Activated CD4-positive, alpha-beta T cell treated with anti-CD3 and anti-CD28 coated beads, Interleukin-2, amount 10 ng/mL, durations not matched to agents 7 days and 5 days (primary cell): ENCODE measurements around the gene GNB1L. TPM values are rescaled to one million over a fixed set of nuclear protein-coding genes. Genes with fewer than 3 reads are reported as not detected.

ENCODE experiments used
- CTCF ChIA-PET: fragments of 350-600 bp; sonication (Branson Sonifier 250); formaldehyde crosslinking; loops from one replicate; lab custom pipeline; 2021; ENCODE audit warnings: antibody characterized with exemption; lab: Charles Lee
- POLR2A ChIA-PET: fragments of 350-600 bp; sonication (Branson Sonifier 250); formaldehyde crosslinking; loops from one replicate; lab custom pipeline; 2021; ENCODE audit warnings: antibody characterized with exemption; lab: Charles Lee
- DNase-seq: peaks from one replicate; pipeline ENCODE4 v3.0.0-alpha.2; 2020
- H3K27ac Mint-ChIP-seq: one replicate; pipeline ENCODE4 v1.8.0; 2021; ENCODE audit warnings: mild to moderate bottlenecking, moderate library complexity, mixed read lengths
- H3K27me3 Mint-ChIP-seq: one replicate; pipeline ENCODE4 v1.8.0; 2021; ENCODE audit warnings: mixed read lengths
- H3K36me3 Mint-ChIP-seq: one replicate; pipeline ENCODE4 v1.8.0; 2021; ENCODE audit warnings: low read depth, mixed read lengths
- H3K4me1 Mint-ChIP-seq: one replicate; pipeline ENCODE4 v1.8.0; 2021; ENCODE audit warnings: mixed read lengths
- H3K4me3 Mint-ChIP-seq: one replicate; pipeline ENCODE4 v1.8.0; 2021; ENCODE audit warnings: mild to moderate bottlenecking, moderate library complexity, mixed read lengths
- H3K9me3 Mint-ChIP-seq: one replicate; pipeline ENCODE4 v1.8.0; 2021; ENCODE audit warnings: mixed read lengths
- total RNA-seq, 2 experiments: library from RNA; stranded (reverse); gene quantifications; one replicate each; pipeline ENCODE4 v1.2.3, GENCODE V29; 2021

Gene GNB1L
- total RNA-seq, 2 experiments from 2014 or later, result 5.3 to 7.3 TPM

DNA sequence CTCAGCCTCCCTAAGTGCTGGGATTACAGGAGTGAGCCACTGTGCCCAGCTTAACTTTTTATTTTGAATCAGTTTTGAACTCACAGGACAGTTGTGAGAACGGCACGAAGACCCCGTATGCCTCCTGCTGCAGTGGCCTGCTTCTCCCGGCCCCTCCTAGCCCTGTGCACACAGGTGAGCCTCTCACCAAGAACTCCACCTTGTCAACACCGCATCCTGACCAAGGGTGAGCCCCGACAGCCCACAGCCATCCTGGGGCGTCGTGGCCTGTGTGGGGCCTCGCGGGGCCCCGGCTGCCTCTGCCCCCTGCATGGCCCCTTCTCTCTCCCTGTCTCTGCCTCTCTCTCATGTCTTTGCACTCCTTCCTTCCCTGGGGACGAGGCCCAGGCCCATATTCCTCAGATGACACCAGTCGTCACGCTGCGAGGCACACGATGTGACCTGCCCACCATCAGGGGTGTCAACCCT is 38.8 kb downstream of the GNB1L start:
- H3K36me3 Mint-ChIP-seq, result no peaks in the 10 kb centered on the region
- CTCF ChIA-PET, result no interaction called here
- no peak for DNase-seq
- peaks cover 6% of the 10 kb centered on the region for H3K4me1 Mint-ChIP-seq
- POLR2A ChIA-PET, result no interaction called here
- H3K27ac Mint-ChIP-seq, result no peak overlapping the region
- H3K4me3 Mint-ChIP-seq, result no peak overlapping the region
- H3K27me3 Mint-ChIP-seq, result no peaks in the 10 kb centered on the region
- H3K9me3 Mint-ChIP-seq, result no peaks in the 10 kb centered on the region

- no peaks in the 10 kb centered on the region for H3K36me3 Mint-ChIP-seq
- no peak overlapping the region for H3K4me3 Mint-ChIP-seq
- no peaks in the 10 kb centered on the region for H3K27me3 Mint-ChIP-seq
- CTCF ChIA-PET, result no interaction called here
- H3K4me1 Mint-ChIP-seq, result peaks cover 9% of the 10 kb centered on the region
- DNase-seq, result no peak
- no peak overlapping the region for H3K27ac Mint-ChIP-seq
- POLR2A ChIA-PET, result no interaction called here
- no peaks in the 10 kb centered on the region for H3K9me3 Mint-ChIP-seq
These were observed 39.4 kb downstream of the GNB1L start for GRCh38 chr22:19815093-19815822.

DNA sequence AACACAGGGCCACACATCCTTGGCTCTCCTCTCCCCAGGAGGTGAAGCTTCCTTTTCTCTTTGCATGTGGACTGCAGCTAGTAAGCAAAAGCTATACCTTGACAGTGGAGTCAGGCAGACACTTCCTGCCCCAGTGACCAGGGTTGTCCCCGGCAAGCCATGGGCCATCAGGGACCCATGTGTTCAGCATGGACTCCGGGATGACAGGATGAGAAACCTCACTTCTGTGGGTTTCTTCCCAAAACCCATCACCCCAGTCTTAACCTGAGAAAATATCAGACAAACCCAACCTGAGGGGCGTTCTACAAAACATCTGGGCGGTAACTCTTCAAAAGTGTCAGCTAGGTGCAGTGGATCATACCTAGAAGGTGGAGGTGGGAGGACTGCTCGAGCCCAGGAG is 40.2 kb downstream of the GNB1L start:
- Mint-ChIP-seq H3K9me3 (no peaks in the 10 kb centered on the region), H3K27ac (no peak overlapping the region), H3K36me3 (no peaks in the 10 kb centered on the region), H3K4me3 (no peak overlapping the region), H3K27me3 (no peaks in the 10 kb centered on the region), H3K4me1 (peaks cover 10% of the 10 kb centered on the region)
- ChIA-PET POLR2A (no interaction called here), CTCF (no interaction called here)
- no peak for DNase-seq

DNA sequence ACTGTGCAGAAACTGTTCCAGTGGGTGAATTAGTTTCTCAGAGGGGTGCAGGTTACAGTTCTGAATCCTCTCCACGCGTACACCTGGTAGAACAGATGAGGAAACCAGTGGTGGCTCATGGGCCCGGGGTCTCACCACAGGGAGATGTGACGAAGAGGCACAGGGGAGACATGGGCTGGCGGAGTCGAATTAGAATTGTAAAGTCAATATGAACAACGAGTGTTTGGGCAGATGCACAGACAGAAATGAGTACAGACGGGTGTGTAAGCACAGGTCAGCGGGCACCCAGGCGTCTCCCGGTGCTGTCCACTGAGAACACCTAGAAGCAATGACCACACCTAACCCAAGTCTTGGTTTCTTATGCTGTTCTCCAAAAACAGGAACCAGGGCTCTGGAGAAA is 41.8 kb downstream of the GNB1L start:
- DNase-seq, result no peak
- no peaks in the 10 kb centered on the region for H3K9me3 Mint-ChIP-seq
- no peaks in the 10 kb centered on the region for H3K27me3 Mint-ChIP-seq
- CTCF ChIA-PET, result no interaction called here
- H3K27ac Mint-ChIP-seq, result no peak overlapping the region
- no peaks in the 10 kb centered on the region for H3K36me3 Mint-ChIP-seq
- peaks cover 10% of the 10 kb centered on the region for H3K4me1 Mint-ChIP-seq
- POLR2A ChIA-PET, result no interaction called here
- no peak overlapping the region for H3K4me3 Mint-ChIP-seq

DNA sequence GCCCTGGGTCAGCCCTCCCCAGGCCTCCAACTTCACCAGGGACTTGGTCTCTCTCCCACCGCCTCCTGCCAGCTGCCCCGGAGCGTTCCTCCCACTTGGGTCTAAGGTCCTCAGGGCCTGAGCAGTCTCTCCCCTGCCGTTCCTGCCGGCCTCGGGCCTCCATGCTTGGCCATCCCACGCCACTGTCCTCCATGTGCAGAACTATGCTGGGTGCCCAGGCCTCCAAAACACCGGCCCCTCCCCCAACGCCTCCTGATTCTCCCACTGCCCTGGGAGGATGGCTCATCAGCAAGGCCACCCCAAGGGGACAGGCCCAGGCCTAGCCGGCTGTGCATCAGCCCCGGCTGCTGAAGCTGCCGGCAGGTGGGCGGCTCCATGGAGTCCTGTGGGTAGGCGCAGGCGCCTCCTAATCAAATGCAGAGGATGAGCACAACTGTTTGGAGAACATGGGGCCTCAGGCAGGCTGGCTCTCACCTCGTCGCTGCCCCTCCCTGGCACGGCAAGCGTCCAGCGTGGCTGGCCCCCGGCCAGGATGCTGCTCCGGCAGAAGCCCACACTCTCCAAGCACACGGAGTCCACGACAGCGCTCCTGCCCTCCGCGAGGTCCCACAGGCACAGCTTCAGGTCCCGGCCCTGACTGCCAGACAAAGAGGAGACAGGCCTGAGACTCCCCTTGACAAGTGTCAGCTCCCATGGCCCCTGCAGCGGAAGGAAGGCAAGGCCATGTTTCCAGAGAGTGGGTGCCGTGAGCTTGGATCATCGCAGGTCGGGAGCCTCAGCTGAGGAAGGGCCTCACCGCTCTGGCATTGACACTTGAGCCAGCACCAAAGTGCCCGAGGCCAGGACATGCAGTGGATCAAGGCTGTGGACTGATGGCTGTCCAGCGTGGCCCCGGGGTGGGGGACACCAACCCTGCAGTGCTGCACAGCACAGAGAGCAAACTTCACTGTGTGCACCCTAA is 42.6 kb downstream of the GNB1L start:
- H3K36me3 Mint-ChIP-seq, result no peaks in the 10 kb centered on the region

GRCh38 chr22:19811211-19811621 is 43.5 kb downstream of the GNB1L start:
- H3K4me3 Mint-ChIP-seq, result no peak overlapping the region
- no peaks in the 10 kb centered on the region for H3K36me3 Mint-ChIP-seq
- H3K4me1 Mint-ChIP-seq, result peaks cover 15% of the 10 kb centered on the region
- H3K27me3 Mint-ChIP-seq, result no peaks in the 10 kb centered on the region
- no peaks in the 10 kb centered on the region for H3K9me3 Mint-ChIP-seq
- no peak overlapping the region for H3K27ac Mint-ChIP-seq
- CTCF ChIA-PET, result interaction anchor here (1.3 kb wide), 2 partner anchors 55 to 99 kb away, joined by 3 read pairs; no protein-coding TSS in a partner anchor
- POLR2A ChIA-PET, result no interaction called here
- DNase-seq, result no peak

More for the DNA sequence above, 42.6 kb downstream of the GNB1L start:
- H3K4me1 Mint-ChIP-seq, result peaks cover 10% of the 10 kb centered on the region
- ChIA-PET CTCF (interaction anchor here (1.3 kb wide), 2 partner anchors 56 to 98 kb away, joined by 3 read pairs; no protein-coding TSS in a partner anchor), POLR2A (no interaction called here)
- no peaks in the 10 kb centered on the region for H3K27me3 Mint-ChIP-seq
- no peak for DNase-seq
- no peak overlapping the region for H3K4me3 Mint-ChIP-seq
- no peak overlapping the region for H3K27ac Mint-ChIP-seq
- no peaks in the 10 kb centered on the region for H3K9me3 Mint-ChIP-seq

- ChIA-PET POLR2A (no interaction called here), CTCF (interaction anchor here (0.6 to 1.3 kb wide), 3 partner anchors 54 to 1963 kb away, joined by 3 to 4 read pairs (median 3); no protein-coding TSS in a partner anchor)
- no peaks in the 10 kb centered on the region for H3K36me3 Mint-ChIP-seq
- H3K9me3 Mint-ChIP-seq, result no peaks in the 10 kb centered on the region
- peak overlapping the region; percentile 2 for H3K27ac Mint-ChIP-seq
- H3K4me3 Mint-ChIP-seq, result no peak overlapping the region
- no peaks in the 10 kb centered on the region for H3K27me3 Mint-ChIP-seq
- peak; percentile 35 for DNase-seq
- peaks cover 15% of the 10 kb centered on the region for H3K4me1 Mint-ChIP-seq
These were observed 44.1 kb downstream of the GNB1L start for GRCh38 chr22:19810381-19811201.

DNA sequence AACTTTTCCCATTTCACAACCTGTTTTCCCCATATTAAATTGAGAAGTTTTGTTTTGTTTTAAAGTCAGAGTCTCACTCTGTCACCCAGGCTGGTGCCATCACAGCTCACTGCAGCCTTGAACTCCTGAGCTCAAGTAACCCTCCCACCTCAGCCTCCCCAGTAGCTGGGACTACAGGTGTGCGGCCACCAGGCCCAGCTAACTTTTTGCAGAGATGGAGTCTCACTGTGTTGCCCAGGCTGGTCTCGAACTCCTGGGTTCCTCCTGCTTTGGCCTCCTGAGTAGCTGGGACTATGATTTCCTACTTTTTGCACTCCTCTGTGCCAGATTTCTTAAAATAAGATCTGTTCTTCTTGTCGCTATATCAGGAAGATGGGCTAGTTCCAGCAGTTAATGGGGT is 44.9 kb downstream of the GNB1L start:
- H3K4me3 Mint-ChIP-seq, result no peak overlapping the region
- H3K27me3 Mint-ChIP-seq, result no peaks in the 10 kb centered on the region
- DNase-seq, result no peak
- POLR2A ChIA-PET, result no interaction called here
- H3K27ac Mint-ChIP-seq, result peak overlapping the region; percentile 13
- H3K4me1 Mint-ChIP-seq, result peaks cover 15% of the 10 kb centered on the region
- H3K36me3 Mint-ChIP-seq, result no peaks in the 10 kb centered on the region
- CTCF ChIA-PET, result interaction anchor here (0.6 kb wide), 1 partner anchor 1963 kb away, joined by 4 read pairs; no protein-coding TSS in a partner anchor
- H3K9me3 Mint-ChIP-seq, result no peaks in the 10 kb centered on the region

DNA sequence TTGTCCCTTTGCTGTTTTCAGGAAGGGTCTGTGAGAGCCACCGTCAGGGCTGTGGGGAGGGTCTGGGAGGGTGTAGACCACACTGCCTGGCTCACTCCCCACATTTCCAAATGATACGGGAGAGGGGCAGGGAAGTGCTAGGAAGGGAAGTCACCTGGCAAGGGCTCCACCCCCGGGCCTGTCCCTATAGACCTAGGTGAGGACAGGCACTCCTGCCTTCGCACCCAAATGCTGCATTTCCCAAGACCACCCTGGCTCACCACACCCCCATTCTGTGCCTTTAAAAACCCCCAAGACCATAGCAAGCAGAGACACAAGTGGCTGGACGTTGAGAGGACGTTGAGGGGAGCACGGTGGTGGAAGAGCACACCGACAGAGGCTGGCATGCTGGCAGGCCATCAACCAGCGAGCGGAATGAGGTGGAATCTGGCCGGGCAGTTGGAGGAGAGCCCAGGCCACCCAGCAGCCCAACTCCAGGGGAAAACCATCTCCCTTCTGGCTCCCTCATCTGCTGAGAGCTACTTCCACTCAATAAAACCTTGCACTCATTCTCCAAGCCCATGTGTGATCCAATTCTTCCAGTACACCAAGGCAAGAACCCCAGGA is 45.7 kb downstream of the GNB1L start:
- Mint-ChIP-seq H3K4me1 (peaks cover 15% of the 10 kb centered on the region), H3K4me3 (no peak overlapping the region), H3K36me3 (no peaks in the 10 kb centered on the region), H3K27me3 (no peaks in the 10 kb centered on the region), H3K27ac (no peak overlapping the region), H3K9me3 (no peaks in the 10 kb centered on the region)
- POLR2A ChIA-PET, result no interaction called here
- DNase-seq, result no peak
- CTCF ChIA-PET, result no interaction called here

- Mint-ChIP-seq H3K36me3 (no peaks in the 10 kb centered on the region), H3K9me3 (no peaks in the 10 kb centered on the region), H3K4me3 (no peak overlapping the region), H3K4me1 (peaks cover 15% of the 10 kb centered on the region), H3K27me3 (no peaks in the 10 kb centered on the region), H3K27ac (no peak overlapping the region)
- CTCF ChIA-PET, result no interaction called here
- POLR2A ChIA-PET, result no interaction called here
- no peak for DNase-seq
These were observed 46.5 kb downstream of the GNB1L start for GRCh38 chr22:19807914-19808872.

DNA sequence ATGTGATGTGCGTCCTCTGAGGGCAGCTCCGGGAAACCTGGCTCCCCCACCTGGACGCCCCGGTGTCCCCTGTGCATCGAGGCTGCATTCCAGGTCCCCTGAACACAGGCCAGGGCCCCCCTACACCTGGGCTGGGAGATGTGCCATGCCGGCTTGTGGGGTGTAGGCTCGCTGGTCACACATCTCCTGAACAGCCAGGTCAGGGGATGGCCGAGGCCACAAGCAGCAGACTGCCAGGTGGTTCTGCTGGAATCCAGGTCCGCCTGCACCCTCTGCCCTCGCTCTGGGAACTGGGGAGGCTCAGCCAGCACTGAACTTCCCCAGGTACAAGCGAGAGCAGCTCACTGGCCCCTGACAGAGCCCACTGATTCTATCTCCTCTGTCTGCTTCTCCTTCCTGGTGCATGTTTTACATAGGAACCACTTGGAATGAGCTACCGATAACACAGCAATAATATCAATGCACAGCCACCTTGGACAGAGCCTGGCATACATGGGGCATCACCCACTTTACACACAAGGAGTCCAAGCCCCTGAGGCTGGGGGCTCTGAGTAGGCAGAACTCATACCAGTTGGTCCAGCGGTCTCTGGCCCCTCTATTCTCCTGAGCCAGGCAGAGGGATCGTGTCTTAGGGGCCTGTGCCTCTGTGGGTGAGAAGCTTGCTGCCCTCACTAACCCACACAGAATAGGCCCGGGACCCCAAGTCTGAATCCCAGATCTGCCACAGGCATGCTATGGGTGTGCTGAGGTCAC is 47.3 kb downstream of the GNB1L start:
- CTCF ChIA-PET, result interaction anchor here (0.6 kb wide), 1 partner anchor 1655 kb away, joined by 3 read pairs; no protein-coding TSS in a partner anchor

More for the DNA sequence above, 47.3 kb downstream of the GNB1L start:
- Mint-ChIP-seq H3K9me3 (no peaks in the 10 kb centered on the region), H3K27me3 (no peaks in the 10 kb centered on the region), H3K4me3 (no peak overlapping the region), H3K4me1 (peaks cover 15% of the 10 kb centered on the region), H3K36me3 (no peaks in the 10 kb centered on the region), H3K27ac (no peak overlapping the region)
- DNase-seq, result no peak
- POLR2A ChIA-PET, result no interaction called here
